Activated T-cell treated with anti-CD3 and anti-CD28 coated beads, Interleukin-2, amount 50 U/mL, for 1 hour (primary cell): ENCODE data around the gene USP11.

ENCODE experiments used
- DNase-seq: peaks from one replicate; pipeline ENCODE4 v3.0.0-alpha.2; 2020

The USP11 gene

DNA sequence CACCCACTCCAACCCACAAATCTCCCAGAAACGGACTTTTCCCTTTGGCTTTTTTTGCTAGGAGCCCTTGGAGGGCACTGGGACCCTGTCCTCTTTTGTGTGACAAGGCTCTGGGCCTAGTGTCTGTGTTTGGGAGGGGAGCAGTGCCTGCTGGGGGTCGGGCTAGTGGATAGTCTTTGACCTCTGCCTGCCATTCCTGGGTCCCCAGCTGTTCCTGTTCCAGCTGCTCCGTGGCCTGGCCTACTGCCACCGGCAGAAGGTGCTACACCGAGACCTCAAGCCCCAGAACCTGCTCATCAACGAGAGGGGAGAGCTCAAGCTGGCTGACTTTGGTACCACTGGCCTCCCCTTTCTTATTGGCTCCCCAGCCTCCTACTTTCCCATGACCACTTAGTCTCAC lies 6.7 kb upstream of the USP11 start:
- DNase-seq, result peak; percentile 1

DNA sequence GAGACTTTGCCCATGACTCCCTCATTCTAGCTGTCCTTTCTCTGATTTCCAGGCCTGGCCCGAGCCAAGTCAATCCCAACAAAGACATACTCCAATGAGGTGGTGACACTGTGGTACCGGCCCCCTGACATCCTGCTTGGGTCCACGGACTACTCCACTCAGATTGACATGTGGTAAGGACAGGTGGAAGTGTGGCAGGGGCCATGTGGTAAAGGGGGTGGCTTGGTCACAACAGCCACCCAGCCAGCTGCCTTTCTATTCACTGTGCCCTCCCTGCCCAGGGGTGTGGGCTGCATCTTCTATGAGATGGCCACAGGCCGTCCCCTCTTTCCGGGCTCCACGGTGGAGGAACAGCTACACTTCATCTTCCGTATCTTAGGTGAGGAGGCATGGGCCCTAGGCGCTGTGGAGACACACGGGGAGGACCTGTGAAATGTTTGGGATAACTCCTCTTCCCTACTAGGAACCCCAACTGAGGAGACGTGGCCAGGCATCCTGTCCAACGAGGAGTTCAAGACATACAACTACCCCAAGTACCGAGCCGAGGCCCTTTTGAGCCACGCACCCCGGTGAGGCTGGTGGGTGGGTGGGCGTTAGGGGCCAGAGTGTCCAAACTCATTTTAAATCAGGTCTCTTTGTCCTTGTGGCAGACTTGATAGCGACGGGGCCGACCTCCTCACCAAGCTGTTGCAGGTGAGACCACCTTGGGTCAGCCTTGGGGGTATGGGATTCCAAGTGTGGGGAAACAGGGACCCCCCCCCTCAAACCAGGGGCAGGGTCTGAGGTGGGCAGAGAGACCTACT lies 6.1 kb upstream of the USP11 start:
- peak; percentile 15 for DNase-seq

DNA sequence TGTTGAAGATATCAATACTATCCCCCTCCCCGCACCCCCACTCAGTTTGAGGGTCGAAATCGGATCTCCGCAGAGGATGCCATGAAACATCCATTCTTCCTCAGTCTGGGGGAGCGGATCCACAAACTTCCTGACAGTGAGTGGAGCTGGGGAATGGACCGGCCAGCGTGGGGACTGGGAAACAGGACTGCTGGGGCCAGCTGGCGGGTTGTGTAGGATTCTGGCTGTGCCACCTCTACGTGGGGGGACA lies 5.5 kb upstream of the USP11 start:
- peak; percentile 1 for DNase-seq

DNA sequence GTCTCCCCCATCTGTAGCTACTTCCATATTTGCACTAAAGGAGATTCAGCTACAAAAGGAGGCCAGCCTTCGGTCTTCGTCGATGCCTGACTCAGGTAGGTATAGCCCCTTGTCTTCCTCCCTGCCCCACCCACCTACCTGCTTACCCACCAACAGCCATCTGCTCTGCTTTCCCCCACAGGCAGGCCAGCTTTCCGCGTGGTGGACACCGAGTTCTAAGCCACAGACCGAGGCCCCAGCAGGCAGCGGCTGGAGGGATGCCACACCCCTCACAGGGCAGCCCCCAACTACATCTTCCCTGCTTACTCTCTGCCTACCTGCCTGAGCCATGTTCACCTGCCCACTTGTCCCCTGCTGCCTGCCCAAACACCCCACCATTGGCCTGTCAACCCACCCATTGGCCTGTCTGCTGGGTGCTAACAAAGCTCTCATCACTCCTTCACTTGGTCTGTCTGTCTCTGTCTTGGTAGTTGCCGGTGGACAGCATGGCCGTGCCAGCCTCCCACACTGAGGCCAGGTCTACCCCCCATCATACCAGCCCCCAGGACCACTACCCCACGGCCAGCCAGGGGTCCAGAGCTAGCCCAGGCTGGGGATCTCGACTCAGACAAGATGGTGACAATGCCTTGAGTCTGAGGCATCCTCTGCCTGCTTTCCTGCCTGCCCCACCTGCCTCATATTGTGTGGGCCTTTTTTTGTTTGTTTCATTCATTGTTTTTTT lies 4.1 kb upstream of the USP11 start:
- DNase-seq, result peak; percentile 14

DNA sequence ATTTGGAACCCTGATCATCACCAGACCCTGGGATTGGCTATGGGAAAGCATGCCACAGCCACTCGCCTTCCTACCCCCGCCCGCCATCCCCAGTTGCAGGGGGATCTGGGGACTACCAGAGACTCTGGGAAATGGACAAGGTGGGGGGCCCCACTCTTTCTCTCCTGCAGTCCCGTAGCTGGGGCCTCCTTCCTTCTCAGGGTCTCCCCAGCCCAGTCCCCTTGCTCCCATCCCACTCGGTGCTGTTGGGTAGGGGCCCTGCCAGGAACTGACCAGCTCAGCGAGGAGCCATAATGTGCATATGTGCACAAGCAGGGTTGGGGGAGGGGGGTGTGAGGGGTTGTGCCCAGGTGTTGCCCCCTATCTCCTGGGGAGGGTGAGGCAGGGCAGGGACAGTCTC lies 3.4 kb upstream of the USP11 start:
- DNase-seq, result peak; percentile 17

DNA sequence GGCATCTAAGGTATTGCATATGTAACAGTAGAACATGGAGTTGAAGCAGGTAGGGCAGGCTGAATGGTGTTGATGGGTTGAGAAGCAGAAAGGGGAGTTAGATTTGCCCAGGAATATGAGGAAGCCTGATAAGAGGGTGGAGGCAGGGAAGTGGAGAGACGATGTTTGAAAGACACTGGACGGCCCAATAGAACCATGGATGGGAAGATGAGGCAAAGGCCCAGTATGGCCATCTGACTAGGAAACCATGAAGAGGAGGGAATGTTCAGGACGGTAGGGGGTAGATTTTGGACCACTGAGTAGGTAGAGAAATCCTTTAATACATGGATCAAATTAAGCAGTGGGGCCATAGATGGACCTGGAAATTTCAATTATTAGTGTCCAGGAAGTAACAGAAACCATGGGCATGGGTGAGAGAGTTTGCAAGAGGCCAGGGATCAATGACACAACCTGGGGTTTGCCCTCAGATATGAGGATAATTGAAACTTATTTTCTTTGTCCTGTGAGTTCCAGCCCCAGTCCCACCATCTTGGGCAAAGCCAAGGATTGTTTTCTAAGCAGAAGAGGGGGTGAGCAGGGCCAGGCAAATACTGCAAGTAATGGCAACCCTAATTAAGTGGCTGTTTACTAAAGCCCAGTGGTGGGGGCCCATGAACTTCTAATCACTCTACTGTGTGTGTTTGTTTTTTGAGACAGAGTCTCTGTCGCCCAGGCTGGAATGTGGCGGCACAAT lies 2.5 kb upstream of the USP11 start:
- no peak for DNase-seq

DNA sequence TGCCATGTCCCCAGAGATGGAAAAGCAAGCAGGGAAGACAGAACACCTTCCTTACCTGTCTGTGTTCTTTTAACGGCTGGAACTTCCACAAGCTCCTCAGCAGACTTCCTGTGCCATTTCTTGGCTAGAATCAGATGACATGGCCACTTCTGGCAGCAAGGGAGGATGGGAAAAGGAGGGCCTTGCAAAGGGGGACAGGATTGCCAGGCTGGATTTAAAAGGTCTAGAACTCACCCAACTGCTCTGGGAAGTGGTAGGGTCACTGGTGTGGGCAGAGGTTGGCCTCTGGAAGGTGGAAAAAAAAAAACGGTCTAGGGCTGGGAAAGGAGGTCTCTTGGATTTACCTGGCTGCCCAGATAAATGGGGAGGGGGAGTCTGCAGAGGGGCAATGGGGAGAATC lies 1.6 kb upstream of the USP11 start:
- DNase-seq, result no peak

DNA sequence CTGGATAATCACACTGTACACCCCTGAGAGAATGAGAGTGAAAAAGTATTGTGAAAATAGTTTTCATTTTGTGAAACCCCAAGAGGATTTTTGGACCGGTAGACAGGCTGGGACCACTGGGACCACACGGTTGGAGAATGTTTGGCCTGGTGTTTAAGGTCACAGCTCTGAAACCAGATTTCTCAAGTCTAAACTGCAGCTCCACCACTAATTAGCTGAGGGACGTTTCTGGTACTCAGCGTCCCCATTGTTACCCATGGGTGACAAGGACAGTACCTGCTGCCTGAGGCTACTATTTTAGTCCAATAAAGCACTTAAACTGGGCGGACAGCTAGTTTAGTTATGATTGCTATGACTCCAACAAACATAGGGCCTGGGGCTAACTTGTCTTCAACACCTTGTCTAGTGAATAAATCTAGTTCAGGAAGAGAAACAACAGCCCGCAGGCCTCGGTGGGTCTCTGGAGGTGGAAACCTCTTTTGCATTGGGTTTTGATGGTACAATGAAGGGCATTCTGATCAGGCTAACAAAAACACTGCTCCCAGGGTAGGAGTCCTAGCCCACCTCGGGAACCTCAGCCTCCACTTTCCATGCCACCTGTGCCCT lies 509 bp upstream of the USP11 start:
- DNase-seq, result no peak

DNA sequence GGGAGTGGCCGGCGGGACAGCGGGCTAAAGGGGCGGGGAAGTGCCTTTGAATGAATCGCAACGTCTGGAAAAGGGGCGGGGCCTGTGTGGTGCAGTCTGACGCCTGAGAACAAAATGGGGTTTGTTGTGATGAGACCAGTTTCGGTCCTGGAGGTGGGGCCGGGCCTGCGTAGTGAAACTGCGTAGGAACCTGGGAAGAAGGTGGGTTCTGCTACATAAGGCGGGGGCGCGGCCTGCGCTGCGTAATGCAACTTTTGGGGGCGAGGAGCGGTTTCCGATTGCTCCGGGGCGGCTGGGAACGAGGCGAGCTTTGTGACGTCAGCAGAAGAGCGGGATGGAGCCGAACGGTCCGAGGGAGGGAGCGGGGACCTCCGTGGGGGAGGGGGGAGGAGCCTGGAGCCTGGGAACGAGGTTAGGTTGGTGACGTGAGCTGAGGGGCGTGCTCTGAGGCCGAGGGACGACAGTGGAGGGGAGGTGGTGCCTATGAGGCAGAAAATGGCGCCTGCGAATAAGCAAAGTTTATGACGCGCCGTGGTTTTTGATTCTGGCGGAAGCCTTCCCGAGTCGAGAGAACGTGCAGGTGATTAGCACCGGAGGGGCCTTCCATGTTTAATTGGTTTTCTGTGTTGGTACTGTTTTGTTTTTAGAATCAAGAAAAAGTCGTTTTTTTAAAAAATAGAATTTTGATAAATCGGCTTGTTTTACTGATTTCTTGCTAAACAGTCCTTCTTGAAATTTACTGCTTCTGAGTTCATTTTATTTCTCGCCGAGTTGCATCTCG lies 714 bp downstream of the USP11 start:
- DNase-seq, result peak; percentile 93

DNA sequence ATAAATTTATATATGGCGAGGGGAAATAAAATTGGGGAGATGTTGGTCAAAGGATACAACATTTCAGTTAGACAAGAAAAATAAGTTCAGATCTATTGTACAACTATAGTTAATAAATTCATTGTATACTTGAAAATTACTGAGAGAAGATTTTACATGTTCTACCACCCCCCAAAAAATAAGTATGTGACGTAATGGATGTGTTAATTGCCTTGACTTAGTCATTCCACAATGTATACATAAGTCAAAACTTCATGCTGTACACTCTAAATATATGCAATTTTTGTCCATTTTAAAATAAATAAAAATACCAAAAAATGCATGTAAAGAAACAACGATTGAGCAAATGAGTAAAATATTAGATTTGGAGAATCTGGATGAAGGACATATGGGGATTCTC lies 1.8 kb downstream of the USP11 start:
- DNase-seq, result no peak

DNA sequence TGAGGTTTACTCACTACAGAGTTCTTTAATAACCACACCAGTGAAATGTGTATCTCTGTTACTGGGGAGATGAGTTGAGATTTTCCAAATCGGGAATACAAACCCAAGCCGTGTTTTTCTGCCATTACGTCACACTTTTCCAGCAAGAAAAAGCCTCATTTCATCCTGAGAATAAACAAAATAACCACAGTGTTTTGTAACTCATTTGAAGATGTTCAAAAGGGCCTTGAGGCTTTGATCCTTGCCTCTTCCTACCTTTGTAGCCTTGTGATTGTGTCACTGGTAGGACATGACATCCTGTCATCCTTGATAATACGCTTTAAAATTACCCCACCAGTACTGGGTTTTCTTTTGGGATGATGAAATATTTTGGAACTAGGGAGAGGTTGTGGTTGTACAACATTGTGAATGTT lies 2.9 kb downstream of the USP11 start:
- no peak for DNase-seq

DNA sequence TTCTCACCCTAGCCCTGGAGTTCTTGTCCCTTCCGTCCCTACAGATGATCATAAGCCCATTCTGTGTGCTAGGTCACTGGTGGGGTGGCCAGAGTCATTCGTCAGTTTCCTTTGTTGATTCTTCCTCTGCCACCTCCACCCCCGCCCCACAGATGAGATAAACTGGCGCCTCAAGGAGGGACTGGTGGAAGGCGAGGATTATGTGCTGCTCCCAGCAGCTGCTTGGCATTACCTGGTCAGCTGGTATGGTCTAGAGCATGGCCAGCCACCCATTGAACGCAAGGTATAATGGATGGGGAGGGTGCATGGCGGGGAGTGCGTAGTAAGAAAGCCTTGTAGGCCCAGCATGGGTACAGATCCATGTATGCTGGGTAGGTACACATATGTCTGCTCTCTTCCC lies 6.4 kb downstream of the USP11 start:
- no peak for DNase-seq

DNA sequence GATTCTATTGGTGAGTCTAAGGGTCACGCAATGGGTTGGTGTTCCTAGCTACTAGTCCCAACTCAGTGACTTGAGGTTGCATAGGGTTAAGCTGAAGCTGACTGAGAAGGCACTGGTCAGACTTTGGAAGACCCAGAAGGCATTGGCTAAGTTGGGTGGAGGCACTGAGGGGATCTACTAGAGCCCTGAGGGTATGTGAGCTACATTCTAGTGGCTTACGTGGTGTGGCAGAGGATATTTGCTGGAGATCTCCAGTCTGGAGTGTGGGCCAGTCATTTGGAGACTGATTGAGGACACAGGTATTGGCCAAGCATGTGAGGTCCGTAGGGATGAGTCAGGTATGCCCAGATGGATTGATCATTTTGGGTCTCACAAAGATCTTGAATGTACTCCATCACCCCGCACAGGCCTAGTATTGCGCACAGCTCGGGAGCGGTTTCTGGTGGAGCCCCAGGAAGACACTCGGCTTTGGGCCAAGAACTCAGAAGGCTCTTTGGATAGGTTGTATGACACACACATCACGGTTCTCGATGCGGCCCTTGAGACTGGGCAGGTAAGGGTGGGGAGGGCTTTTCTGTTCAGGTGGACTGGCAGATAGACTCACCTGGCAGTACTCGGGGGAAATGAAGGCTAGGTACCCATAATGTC lies 7.2 kb downstream of the USP11 start:
- no peak for DNase-seq

DNA sequence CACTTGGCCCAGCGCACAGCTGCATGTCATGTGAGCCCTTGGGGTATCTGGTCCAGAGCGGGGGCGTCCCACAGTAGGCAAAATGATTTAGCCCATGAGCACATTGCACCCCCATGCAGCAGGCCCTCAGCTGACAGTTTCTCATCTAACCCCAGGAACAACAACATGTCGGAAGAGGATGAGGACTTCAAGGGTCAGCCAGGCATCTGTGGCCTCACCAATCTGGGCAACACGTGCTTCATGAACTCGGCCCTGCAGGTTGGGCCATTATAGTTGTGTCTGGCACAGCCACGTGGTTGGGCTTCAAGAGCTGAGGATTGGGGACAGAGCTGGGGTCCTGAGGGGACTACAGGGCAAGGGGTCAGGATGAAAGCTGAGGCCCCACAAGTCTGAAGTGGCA lies 7.8 kb downstream of the USP11 start:
- no peak for DNase-seq

DNA sequence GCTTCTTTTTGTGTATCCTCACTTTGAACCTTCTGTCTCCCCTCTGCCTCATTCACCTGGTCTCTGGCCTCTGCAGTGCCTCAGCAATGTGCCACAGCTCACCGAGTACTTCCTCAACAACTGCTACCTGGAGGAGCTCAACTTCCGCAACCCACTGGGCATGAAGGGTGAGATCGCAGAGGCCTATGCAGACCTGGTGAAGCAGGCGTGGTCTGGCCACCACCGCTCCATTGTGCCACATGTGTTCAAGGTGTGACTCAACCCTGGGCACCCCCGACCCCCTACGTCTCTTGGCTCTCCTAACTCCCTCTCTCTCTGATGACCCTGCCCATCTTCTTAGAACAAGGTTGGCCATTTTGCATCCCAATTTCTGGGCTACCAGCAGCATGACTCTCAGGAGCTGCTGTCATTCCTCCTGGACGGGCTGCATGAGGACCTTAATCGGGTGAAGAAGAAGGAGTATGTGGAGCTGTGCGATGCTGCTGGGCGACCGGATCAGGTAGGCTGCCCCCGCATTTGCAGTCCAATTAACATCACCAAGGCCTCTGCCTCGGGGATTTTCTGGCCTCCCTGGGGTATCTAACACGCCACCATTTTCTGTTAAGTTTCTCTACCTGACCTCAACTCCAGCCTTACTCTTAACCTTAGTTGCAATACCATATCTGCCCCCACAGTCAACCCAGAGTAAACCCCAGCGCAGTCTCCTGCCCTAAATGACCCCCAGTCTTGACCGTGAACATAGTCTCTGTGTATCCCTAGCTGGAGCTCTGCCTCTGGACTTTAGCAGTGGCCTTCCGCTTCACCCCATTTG lies 8.6 kb downstream of the USP11 start:
- DNase-seq, result no peak

DNA sequence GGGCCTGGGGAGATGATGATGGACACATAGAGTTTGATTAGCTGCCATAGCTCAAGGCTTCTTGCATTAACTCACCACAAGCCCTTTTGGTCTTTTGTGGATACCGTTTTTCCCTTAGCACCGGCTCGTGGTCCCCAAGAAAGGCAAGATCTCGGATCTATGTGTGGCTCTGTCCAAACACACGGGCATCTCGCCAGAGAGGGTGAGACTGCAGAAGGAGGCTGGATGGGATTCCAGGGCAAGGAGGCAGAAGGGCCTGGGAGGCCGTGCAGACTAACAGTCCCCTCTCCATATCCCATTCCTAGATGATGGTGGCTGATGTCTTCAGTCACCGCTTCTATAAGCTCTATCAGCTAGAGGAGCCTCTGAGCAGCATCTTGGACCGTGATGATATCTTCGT lies 9.5 kb downstream of the USP11 start:
- DNase-seq, result no peak

DNA sequence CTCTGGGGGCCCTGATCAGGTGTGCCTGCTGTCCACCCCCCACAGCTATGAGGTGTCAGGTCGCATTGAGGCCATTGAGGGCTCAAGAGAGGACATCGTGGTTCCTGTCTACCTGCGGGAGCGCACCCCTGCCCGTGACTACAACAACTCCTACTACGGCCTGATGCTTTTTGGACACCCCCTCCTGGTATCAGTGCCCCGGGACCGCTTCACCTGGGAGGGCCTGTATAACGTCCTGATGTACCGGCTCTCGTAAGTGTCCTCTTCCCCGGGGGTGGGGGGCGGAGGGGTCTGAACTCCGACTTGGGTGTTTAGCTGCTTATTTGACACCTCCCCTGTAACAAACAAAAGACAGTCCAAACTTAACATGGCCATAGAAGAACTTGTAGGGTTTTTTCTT lies 10.5 kb downstream of the USP11 start:
- no peak for DNase-seq

DNA sequence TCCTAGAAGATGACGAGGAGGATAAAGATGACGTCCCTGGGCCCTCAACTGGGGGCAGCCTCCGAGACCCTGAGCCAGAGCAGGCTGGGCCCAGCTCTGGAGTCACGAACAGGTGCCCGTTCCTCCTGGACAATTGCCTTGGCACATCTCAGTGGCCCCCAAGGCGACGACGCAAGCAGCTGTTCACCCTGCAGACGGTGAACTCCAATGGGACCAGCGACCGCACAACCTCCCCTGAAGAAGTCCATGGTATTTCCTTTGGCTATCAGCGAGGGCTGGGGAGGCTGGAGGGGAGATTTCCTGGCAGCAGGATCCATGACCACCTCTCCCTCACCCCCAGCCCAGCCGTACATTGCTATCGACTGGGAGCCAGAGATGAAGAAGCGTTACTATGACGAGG lies 11.9 kb downstream of the USP11 start:
- DNase-seq, result no peak

DNA sequence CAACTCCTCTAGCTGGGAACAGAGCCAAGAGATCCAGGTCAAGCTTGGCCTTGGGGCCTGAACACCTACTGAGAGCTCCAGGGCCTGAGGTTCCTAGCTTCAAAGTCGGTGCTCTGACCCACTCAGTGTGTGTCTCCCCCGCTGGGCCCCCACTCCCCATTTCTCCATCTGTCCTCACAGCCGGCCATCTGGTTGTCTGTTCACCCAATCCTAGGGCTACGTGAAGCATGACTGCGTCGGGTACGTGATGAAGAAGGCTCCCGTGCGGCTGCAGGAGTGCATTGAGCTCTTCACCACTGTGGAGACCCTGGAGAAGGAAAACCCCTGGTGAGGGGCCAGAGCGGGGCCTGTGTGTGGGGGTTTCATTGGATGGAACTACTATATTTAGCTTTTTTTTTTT lies 12.3 kb downstream of the USP11 start:
- DNase-seq, result no peak

DNA sequence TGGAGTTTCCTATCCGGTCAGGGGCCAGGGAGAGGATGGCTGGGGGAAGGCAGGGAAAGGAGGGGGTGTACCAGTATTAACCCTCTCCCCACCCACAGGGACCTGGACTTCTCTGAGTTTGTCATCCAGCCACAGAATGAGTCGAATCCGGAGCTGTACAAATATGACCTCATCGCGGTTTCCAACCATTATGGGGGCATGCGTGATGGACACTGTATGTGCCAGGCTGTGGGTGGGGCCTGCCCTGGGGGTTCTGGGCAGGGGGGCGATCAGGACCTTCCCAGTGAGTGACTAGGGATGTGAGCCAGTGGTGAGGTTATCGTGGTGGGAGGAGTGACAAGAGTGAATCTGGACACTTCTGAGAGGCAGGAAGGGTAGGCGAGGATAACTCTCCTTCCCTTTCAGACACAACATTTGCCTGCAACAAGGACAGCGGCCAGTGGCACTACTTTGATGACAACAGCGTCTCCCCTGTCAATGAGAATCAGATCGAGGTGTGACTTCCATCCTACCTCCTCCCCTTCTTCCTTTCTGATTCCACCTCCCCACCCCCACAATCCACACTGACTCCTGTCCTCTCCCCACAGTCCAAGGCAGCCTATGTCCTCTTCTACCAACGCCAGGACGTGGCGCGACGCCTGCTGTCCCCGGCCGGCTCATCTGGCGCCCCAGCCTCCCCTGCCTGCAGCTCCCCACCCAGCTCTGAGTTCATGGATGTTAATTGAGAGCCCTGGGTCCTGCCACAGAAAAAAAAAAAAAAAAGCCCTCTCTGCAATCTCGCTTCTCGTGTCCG lies 14.6 kb downstream of the USP11 start:
- DNase-seq, result no peak

DNA sequence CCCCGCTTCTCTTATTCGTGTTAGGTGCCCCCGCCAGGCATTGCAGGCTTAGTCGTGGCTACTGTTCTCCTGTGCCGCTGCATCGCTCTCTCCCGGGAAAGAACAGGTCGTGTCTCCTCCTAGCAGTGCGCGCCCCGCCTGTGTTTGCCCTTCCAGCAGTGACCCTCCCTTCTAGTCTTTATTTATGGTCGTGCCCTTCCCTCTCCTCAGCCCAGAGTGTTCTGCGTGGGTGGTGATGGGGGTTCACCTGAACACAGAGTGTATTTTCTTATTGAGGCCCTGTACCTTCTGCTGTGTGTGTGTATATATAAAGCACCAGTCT lies 15.2 kb downstream of the USP11 start:
- DNase-seq, result no peak
